HepG2 (cell line): ENCODE data around the gene ADGRB2. TPM values are rescaled to one million over a fixed set of nuclear protein-coding genes. Genes with fewer than 3 reads are reported as not detected.

Experiments used
- GATA4 ChIP-seq: sonication (generic); IDR thresholded peaks from 2 replicates; pipeline ENCODE4 v1.6.1; 2016; ENCODE audit warnings: antibody characterized with exemption, low read depth, borderline replicate concordance
- GPBP1L1 ChIP-seq: sonication (generic); formaldehyde crosslinking; IDR thresholded peaks from 2 replicates; pipeline ENCODE4 v1.5.0; 2020; ENCODE audit warnings: mild to moderate bottlenecking, missing genetic modification reagents
- MAFK ChIP-seq, 2 experiments: IDR thresholded peaks in 1 of 2; conservative IDR thresholded peaks in 1 of 2; 2 replicates each; pipeline ENCODE4 v1.6.1; 2011; ENCODE audit warnings: improper control_type of control experiment in 2 of 2, low read length in 2 of 2
- NR3C1 ChIP-seq: sonication (generic); formaldehyde crosslinking; IDR thresholded peaks from 2 replicates; pipeline ENCODE4 v1.4.0; 2020; ENCODE audit warnings: missing genetic modification reagents
- STAT6 ChIP-seq: sonication (generic); formaldehyde crosslinking; IDR thresholded peaks from 2 replicates; pipeline ENCODE4 v1.4.0; 2020; ENCODE audit warnings: missing genetic modification reagents, mild to moderate bottlenecking, borderline replicate concordance
- ZNF362 ChIP-seq: sonication (generic); formaldehyde crosslinking; IDR thresholded peaks from 2 replicates; pipeline ENCODE4 v1.4.0; 2020; ENCODE audit warnings: missing genetic modification reagents, mild to moderate bottlenecking, borderline replicate concordance
- ZNF768 ChIP-seq: sonication (generic); formaldehyde crosslinking; IDR thresholded peaks from 2 replicates; pipeline ENCODE4 v1.4.0; 2020; ENCODE audit warnings: missing genetic modification reagents
- polyA plus RNA-seq, 8 experiments: library from polyadenylated mRNA; depleted of rRNA in 3 of 8; stranded (reverse) in 7 of 8; unstranded in 1 of 8; fragments of >200 nt; fragmentation: Illumina TruSeq in 4 of 8; extraction: Trizol in 4 of 8; gene quantifications; 2 replicates each; pipeline versions ENCODE4 v1.2.1 to v1.2.3, GENCODE V29; 2011 to 2016; ENCODE audit warnings: low read depth in 4 of 8, missing spikeins in 1 of 8, mixed read lengths in 1 of 8; ENCODE audit not compliant: insufficient read depth in 1 of 8
- total RNA-seq, 5 experiments: library from RNA; depleted of rRNA; stranded (reverse); fragments of >200 nt; fragmentation: Illumina TruSeq; extraction: Trizol; gene quantifications; 2 replicates each; pipeline ENCODE4 v1.2.3, GENCODE V29; 2016; ENCODE audit warnings: low read depth in 1 of 5

ADGRB2 gene
- total and polyA plus RNA-seq, 2 of the 13 experiments (the other 11 are each of a cell fraction or from before 2014, with no cell fraction given): 0.03 to 0.09 TPM

- no peak for TF ChIP-seq ZNF768 (CRISPR knock-in tag)
- no peak for TF ChIP-seq MAFK (conservative IDR thresholded peaks at IDR 0.05 in 1 of 2, IDR thresholded peaks at IDR 0.05 in 1 of 2; ENCODE audit: low read length in 2 of 2)
- TF ChIP-seq NR3C1 (CRISPR knock-in tag): no peak
- TF ChIP-seq ZNF362: no peak
- TF ChIP-seq GATA4: no peak
- TF ChIP-seq GPBP1L1 (CRISPR knock-in tag): no peak
- TF ChIP-seq STAT6 (CRISPR knock-in tag): no peak
- TF ChIP-seq, all 625 proteins: peak for 0
Observed at GRCh38 chr1:31792116-31792515, 28.0 kb upstream of the ADGRB2 start (continued).
